Heart left ventricle (tissue), 16 donors: ENCODE data around the gene KDM6B. TPM values are rescaled to one million over a fixed set of nuclear protein-coding genes. Genes with fewer than 3 reads are reported as not detected.

ENCODE experiments used
- ATAC-seq, 4 donors: fragments of 200-7000 bp; cut with Tn5 transposase; one replicate each; pipeline ENCODE4 v1.9.1; 2020 to 2022; ENCODE audit warnings: moderate library complexity in 4 of 4, mild to moderate bottlenecking in 3 of 4, moderate number of reproducible peaks in 1 of 4
- DNase-seq, 5 donors: peaks; one replicate each; pipeline ENCODE4 v3.0.0-alpha.2; 2020
- H3K27ac ChIP-seq, 12 donors: fragments of 200-600 bp; sonication (generic) in 4 of 12; one replicate each; pipeline versions ENCODE4 v1.5.0 to v1.8.0; 2016 to 2022; ENCODE audit warnings: mild to moderate bottlenecking in 2 of 12
- H3K27me3 ChIP-seq, 9 donors: fragments of 200-600 bp; sonication (generic) in 2 of 9; one replicate each; pipeline versions ENCODE4 v1.5.1 to v1.8.0; 2016 to 2022; ENCODE audit warnings: mild to moderate bottlenecking in 3 of 9
- H3K36me3 ChIP-seq, 9 donors: fragments of 200-600 bp; sonication (generic) in 2 of 9; one replicate each; pipeline versions ENCODE4 v1.5.0 to v1.8.0; 2018 to 2022; ENCODE audit warnings: mild to moderate bottlenecking in 2 of 9
- H3K4me1 ChIP-seq, 12 donors: fragments of 200-600 bp; sonication (generic) in 4 of 12; one replicate each; pipeline versions ENCODE4 v1.5.0 to v1.8.0; 2016 to 2022; ENCODE audit warnings: mild to moderate bottlenecking in 3 of 12
- H3K4me3 ChIP-seq, 12 donors: fragments of 200-600 bp; sonication (generic) in 4 of 12; one replicate each; pipeline versions ENCODE4 v1.5.0 to v1.8.0; 2017 to 2022; ENCODE audit warnings: mild to moderate bottlenecking in 9 of 12, moderate library complexity in 4 of 12
- H3K9me3 ChIP-seq, 12 donors: fragments of 200-600 bp; sonication (generic) in 4 of 12; one replicate each; pipeline versions ENCODE4 v1.5.0 to v1.8.0; 2016 to 2022; ENCODE audit warnings: mild to moderate bottlenecking in 1 of 12
- POLR2A ChIP-seq, 2 donors: fragments of 450-650 bp; IDR thresholded peaks; one replicate each; pipeline ENCODE4 v1.6.1; 2017; ENCODE audit warnings: antibody characterized with exemption in 2 of 2, mild to moderate bottlenecking in 2 of 2, moderate library complexity in 2 of 2
- WGBS, 4 donors: extraction: QIAGEN DNeasy Blood & Tissue Kit in 2 of 4; methylation state at CpG; one replicate each; pipeline versions ENCODE4 v1.1.5 to v1.1.7; 2013 to 2018; 5-methylcytosine and 5-hydroxymethylcytosine counted together
- intact Hi-C, 10 donors: fragments of 100-400 bp; cut with DNase I; formaldehyde crosslinking; loops; one replicate each; pipeline versions ENCODE4 v1.11.1 to v1.14.2; 2022
- polyA plus RNA-seq, 2 donors: library from polyadenylated mRNA; stranded (reverse); fragments of 200-250 nt; gene quantifications; one replicate each; pipeline ENCODE4 v1.2.3, GENCODE V29; 2013
- total RNA-seq, 9 donors: library from RNA; depleted of rRNA in 2 of 9; stranded (reverse); fragments of >200 nt in 2 of 9; fragmentation: NEBNext Ultra II Directional in 3 of 9; extraction: Animal tissue kit (Norgen Biotek cat#: 25700) in 3 of 9; gene quantifications; one replicate each; pipeline versions ENCODE4 v1.1.0 to v1.2.4, GENCODE V29; 2016 to 2023
- TF ChIP-seq, protein P1 (sequence below), 12 donors: fragments of 200-600 bp; sonication (generic) in 4 of 12; IDR thresholded peaks; one replicate each; pipeline versions ENCODE4 v1.5.0 to v1.8.0; 2018 to 2022; ENCODE audit warnings: antibody characterized with exemption in 12 of 12, mild to moderate bottlenecking in 5 of 12
- donor health status: ischemic (EF 13 %, LVEDD 7.1; RV severe dilation, severe dysfunction).
- donor health status: healthy with polysubstance abuse.
- donor health status: DM: no; HTN: yes; CAD: no.
- donor health status: DM: no; HTN: no; CAD: no.
- donor health status: ischemic (EF 25% LVEDD 6.9; RV normal size, moderate dysfunction).
- donor health status: ischemic (EF 25% LVEDD 5.7; RV mildly dilated, moderate dysfunction).
- donor health status: healthy.
- donor health status: DM: yes; HTN: yes; CAD: no.
- donor health status: ischemic (EF 35%, LVEDD 5.7; RV mildly dilated, moderate dysfunction).
- donor health status: nonischemic (EF 11% LVEDD 7.7; RV severe dilation, severe dysfunction).
- donor health status: DM: yes; HTN: yes; CAD: no.
- donor health status: PGD.
- donor health status: ischemic (EF 29% LVEDD 5.4; RV normal size, mild dysfunction).
- donor health status: nonischemic (EF 23%, LVEDD 6.1; RV moderate dilation, normal function).

The KDM6B gene
- total and polyA plus RNA-seq, 11 donors = 7.4 to 29.3 (median 20.6) TPM

DNA sequence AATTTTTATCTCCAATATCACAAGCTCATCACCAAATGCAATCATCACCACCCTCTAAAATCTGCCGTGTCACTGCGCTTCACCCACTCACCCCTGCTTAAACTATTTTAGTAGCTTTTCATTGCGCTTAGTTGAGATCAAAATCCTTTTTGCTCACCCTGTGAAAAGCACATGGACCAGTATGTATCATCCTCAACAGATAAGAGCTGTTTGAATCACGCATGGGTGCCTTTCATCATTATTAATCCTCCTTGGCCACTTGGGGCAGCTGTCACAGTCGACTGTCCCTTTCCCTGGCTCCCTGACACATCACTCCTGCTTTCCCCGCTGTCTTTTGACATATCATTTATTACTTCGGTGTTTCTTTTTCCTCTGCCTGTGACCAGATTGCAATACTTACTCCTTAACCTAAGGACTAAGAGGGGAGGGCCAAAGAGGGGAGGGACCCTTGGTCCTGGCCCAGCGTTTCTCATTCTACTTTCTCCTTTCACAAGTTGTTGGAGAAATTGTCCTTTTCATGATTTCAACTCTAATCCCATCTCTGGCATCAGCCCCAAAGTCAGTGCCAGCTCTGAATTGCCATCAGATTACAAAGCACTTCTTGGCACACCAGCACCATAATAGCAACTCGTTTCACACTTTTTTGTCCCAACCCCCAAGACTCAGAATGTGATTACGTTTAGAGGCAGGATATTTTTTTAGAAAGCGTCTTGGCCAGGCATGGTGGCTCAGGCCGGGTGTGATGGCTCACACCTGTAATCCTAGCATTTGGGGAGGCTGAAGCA lies 8.6 kb upstream of the KDM6B start:
- intact Hi-C loops = loop anchor here in 3 of 10 donors (2.0 to 10.0 kb wide), 3 partner anchors 69 to 161 kb away; no protein-coding TSS in a partner anchor
- Histone ChIP-seq H3K4me3 (no peak overlapping the region), H3K27me3 (no peaks in the 10 kb centered on the region), H3K9me3 (no peaks in the 10 kb centered on the region), H3K4me1 (no peaks in the 10 kb centered on the region), H3K36me3 (no peaks in the 10 kb centered on the region), H3K27ac (no peak overlapping the region)
- DNase-seq = no peak
- no peak for TF ChIP-seq POLR2A (IDR thresholded peaks at IDR 0.05)
- TF ChIP-seq, protein P1, sequence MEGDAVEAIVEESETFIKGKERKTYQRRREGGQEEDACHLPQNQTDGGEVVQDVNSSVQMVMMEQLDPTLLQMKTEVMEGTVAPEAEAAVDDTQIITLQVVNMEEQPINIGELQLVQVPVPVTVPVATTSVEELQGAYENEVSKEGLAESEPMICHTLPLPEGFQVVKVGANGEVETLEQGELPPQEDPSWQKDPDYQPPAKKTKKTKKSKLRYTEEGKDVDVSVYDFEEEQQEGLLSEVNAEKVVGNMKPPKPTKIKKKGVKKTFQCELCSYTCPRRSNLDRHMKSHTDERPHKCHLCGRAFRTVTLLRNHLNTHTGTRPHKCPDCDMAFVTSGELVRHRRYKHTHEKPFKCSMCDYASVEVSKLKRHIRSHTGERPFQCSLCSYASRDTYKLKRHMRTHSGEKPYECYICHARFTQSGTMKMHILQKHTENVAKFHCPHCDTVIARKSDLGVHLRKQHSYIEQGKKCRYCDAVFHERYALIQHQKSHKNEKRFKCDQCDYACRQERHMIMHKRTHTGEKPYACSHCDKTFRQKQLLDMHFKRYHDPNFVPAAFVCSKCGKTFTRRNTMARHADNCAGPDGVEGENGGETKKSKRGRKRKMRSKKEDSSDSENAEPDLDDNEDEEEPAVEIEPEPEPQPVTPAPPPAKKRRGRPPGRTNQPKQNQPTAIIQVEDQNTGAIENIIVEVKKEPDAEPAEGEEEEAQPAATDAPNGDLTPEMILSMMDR (IDR thresholded peaks at IDR 0.05) = peak in 1 of 12 donors; percentile 15
- no peak for ATAC-seq
- WGBS, 4 donors = 36 to 42% (median 40%) methylated on average over 12 of the region's 12 CpGs

DNA sequence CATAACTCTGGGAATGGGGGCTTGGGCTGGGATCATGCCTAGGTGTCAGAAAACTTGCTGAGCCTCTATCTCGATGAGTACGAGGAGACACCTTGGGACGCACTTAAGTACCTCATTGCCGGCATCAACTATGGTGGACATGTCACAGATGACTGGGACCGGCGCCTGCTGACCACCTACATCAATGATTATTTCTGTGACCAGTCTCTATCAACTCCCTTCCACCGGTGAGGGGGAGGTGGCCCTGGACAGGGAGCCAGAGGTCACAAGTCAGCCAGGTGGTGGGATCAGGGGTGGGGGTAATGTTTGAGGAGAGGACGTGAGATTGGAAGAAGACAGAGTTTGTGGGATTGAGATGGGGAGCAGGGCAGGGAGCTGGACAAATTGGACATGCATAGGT lies 3.4 kb upstream of the KDM6B start:
- Histone ChIP-seq H3K4me3 (no peak overlapping the region), H3K27me3 (no peaks in the 10 kb centered on the region), H3K27ac (no peak overlapping the region), H3K9me3 (no peaks in the 10 kb centered on the region), H3K36me3 (no peaks in the 10 kb centered on the region), H3K4me1 (peaks cover 0 to 10% (median 6%) of the 10 kb centered on the region in 12 donors)
- DNase-seq (no peak), ATAC-seq (no peak)
- TF ChIP-seq, protein P1 (IDR thresholded peaks at IDR 0.05) = no peak
- no peak for TF ChIP-seq POLR2A (IDR thresholded peaks at IDR 0.05)
- WGBS, 4 donors = 86 to 90% (median 89%) methylated on average over 8 of the region's 8 CpGs
- intact Hi-C loops = no loop called here

DNA sequence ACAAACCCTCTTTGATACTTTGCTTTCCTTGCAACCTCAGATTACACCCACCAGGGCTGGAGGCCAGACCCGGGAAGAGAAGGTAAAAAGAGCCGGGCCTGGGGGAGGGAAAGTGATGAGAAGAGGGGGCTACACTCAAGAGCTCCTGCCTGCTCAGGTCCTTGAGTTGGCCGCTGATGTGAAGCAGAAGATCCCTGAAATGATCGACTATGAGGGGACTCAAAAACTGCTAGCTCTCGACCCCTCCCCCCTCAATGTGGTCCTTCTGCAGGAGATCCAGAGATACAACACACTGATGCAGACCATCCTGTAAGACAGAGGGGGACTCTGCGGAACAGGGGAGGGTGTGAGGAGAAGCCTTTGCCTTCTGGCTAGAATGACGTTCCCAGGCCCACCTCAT lies 2.8 kb upstream of the KDM6B start:
- 74 to 82% (median 76%) methylated on average over 7 of the region's 7 CpGs for WGBS, 4 donors
- Histone ChIP-seq H3K9me3 (no peaks in the 10 kb centered on the region), H3K36me3 (no peaks in the 10 kb centered on the region), H3K27me3 (no peaks in the 10 kb centered on the region), H3K4me3 (no peak overlapping the region), H3K4me1 (peaks cover 0 to 16% (median 6%) of the 10 kb centered on the region in 12 donors), H3K27ac (no peak overlapping the region)
- DNase-seq = no peak
- no peak for ATAC-seq
- intact Hi-C loops = no loop called here
- TF ChIP-seq POLR2A (IDR thresholded peaks at IDR 0.05) = no peak
- TF ChIP-seq, protein P1 (IDR thresholded peaks at IDR 0.05) = no peak

DNA sequence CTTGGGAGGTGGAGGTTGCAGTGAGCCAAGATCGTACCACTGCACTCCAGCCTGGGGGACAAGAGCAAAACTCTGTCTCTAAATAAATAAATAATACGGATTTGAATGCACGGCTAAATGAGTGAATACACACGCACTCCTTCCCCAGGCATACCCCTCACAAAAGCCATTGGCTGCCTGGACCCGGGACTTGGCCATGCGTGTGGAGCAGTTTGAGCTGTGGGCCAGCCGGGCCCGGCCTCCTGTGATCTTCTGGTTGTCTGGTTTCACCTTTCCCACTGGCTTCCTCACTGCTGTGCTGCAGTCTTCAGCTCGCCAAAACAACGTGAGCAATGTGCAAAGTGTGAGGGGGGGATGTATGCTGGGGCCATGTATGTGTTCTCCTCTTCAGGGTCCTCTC lies 1.6 kb upstream of the KDM6B start:
- Histone ChIP-seq H3K4me1 (peaks cover 0 to 28% (median 16%) of the 10 kb centered on the region in 12 donors), H3K27me3 (no peaks in the 10 kb centered on the region), H3K9me3 (no peaks in the 10 kb centered on the region), H3K36me3 (no peaks in the 10 kb centered on the region), H3K27ac (no peak overlapping the region), H3K4me3 (no peak overlapping the region)
- no peak for DNase-seq
- TF ChIP-seq POLR2A (IDR thresholded peaks at IDR 0.05) = no peak
- TF ChIP-seq, protein P1 (IDR thresholded peaks at IDR 0.05) = no peak
- no peak for ATAC-seq
- 79 to 93% (median 91%) methylated on average over 10 of the region's 10 CpGs for WGBS, 4 donors
- intact Hi-C loops = no loop called here
